ENCODE results near the gene FUCA2. TPM values are rescaled to one million over a fixed set of nuclear protein-coding genes. Genes with fewer than 3 reads are reported as not detected.

The FUCA2 gene
- total RNA-seq, 1 donor from 2014 or later = 58.7 TPM

DNA sequence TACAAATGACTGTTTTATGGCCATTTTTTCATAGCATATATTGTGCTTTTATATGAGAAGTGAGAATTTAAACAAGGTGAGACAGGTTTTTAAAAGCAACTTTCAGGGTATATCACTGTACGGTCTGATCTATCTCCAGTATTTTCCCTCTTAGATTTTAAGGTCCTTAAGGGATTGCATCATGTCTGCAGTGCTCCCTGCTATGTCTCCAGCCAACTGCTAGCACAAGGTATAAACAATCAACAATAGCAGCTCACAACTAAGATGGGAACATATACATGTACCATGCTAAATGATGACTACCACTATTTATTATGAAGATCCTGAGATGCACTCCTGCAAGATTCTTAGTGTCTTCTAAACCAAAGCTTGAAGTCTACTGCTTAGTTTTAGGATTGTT lies 7.2 kb downstream of the FUCA2 start:
- Mint-ChIP-seq H3K9me3 (ENCODE audit: unreplicated experiment) (no peaks in the 10 kb centered on the region), H3K4me3 (ENCODE audit: unreplicated experiment) (no peak overlapping the region), H3K27me3 (ENCODE audit: unreplicated experiment) (no peaks in the 10 kb centered on the region), H3K4me1 (ENCODE audit: unreplicated experiment) (peaks cover 4% of the 10 kb centered on the region), H3K36me3 (ENCODE audit: unreplicated experiment) (peaks cover 53% of the 10 kb centered on the region), H3K27ac (ENCODE audit: unreplicated experiment) (no peak overlapping the region)
- no peak for DNase-seq (ENCODE audit: extremely low spot score, unreplicated experiment)
- TF ChIP-seq, protein P1, sequence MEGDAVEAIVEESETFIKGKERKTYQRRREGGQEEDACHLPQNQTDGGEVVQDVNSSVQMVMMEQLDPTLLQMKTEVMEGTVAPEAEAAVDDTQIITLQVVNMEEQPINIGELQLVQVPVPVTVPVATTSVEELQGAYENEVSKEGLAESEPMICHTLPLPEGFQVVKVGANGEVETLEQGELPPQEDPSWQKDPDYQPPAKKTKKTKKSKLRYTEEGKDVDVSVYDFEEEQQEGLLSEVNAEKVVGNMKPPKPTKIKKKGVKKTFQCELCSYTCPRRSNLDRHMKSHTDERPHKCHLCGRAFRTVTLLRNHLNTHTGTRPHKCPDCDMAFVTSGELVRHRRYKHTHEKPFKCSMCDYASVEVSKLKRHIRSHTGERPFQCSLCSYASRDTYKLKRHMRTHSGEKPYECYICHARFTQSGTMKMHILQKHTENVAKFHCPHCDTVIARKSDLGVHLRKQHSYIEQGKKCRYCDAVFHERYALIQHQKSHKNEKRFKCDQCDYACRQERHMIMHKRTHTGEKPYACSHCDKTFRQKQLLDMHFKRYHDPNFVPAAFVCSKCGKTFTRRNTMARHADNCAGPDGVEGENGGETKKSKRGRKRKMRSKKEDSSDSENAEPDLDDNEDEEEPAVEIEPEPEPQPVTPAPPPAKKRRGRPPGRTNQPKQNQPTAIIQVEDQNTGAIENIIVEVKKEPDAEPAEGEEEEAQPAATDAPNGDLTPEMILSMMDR (IDR thresholded peaks at IDR 0.05) = no peak

DNA sequence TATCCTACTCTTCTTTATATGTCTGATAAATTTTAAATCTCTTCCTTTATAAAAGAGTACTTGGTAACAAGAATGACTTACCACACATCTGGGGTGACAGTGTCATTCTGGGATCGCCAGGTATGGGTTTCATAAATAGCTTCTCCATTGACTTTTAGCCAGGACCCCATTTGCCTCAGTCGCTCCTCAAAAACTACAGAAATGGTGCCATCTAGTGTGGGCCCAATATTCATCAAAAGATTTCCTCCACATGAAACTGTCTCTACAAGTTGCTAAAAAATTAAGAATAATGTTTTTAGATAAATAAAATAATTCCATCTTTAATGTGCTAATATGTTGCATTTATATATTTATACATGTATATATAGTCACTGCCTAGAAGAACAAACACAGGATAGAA lies 9.7 kb downstream of the FUCA2 start:
- no peaks in the 10 kb centered on the region for H3K9me3 Mint-ChIP-seq (ENCODE audit: unreplicated experiment)
- H3K27me3 Mint-ChIP-seq (ENCODE audit: unreplicated experiment) = no peaks in the 10 kb centered on the region
- no peak overlapping the region for H3K4me3 Mint-ChIP-seq (ENCODE audit: unreplicated experiment)
- DNase-seq (ENCODE audit: extremely low spot score, unreplicated experiment) = no peak
- no peaks in the 10 kb centered on the region for H3K4me1 Mint-ChIP-seq (ENCODE audit: unreplicated experiment)
- TF ChIP-seq, protein P1 (IDR thresholded peaks at IDR 0.05) = peak; percentile 31
- H3K27ac Mint-ChIP-seq (ENCODE audit: unreplicated experiment) = no peak overlapping the region
- peaks cover 60% of the 10 kb centered on the region for H3K36me3 Mint-ChIP-seq (ENCODE audit: unreplicated experiment)

DNA sequence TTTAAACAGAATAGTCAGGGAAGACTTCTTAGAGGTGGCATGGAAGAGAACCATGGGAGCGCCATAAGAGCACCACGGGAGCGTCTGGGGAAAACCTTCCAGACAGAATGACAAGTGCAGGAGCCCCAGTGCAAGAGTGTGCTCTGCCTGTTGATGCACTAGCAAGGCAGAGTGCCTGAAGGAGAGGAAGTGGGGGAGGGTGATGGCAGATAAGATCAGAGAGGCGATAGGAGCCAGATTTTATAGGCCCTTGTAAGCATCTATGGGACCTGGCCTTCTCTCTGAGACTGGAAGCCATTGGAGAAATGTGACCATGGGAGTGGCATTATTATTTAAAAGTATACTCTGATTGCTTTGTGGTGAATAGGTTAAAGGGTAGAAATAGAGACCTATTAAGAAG lies 13.1 kb downstream of the FUCA2 start:
- no peak overlapping the region for H3K27ac Mint-ChIP-seq (ENCODE audit: unreplicated experiment)
- H3K36me3 Mint-ChIP-seq (ENCODE audit: unreplicated experiment) = peaks cover 58% of the 10 kb centered on the region
- no peaks in the 10 kb centered on the region for H3K4me1 Mint-ChIP-seq (ENCODE audit: unreplicated experiment)
- no peak for DNase-seq (ENCODE audit: extremely low spot score, unreplicated experiment)
- no peaks in the 10 kb centered on the region for H3K27me3 Mint-ChIP-seq (ENCODE audit: unreplicated experiment)
- no peak overlapping the region for H3K4me3 Mint-ChIP-seq (ENCODE audit: unreplicated experiment)
- TF ChIP-seq, protein P1 (IDR thresholded peaks at IDR 0.05) = no peak
- H3K9me3 Mint-ChIP-seq (ENCODE audit: unreplicated experiment) = no peaks in the 10 kb centered on the region

- peaks cover 57% of the 10 kb centered on the region for H3K36me3 Mint-ChIP-seq (ENCODE audit: unreplicated experiment)
- H3K4me1 Mint-ChIP-seq (ENCODE audit: unreplicated experiment) = no peaks in the 10 kb centered on the region
- TF ChIP-seq, protein P1 (IDR thresholded peaks at IDR 0.05) = no peak
- no peaks in the 10 kb centered on the region for H3K9me3 Mint-ChIP-seq (ENCODE audit: unreplicated experiment)
- no peak overlapping the region for H3K4me3 Mint-ChIP-seq (ENCODE audit: unreplicated experiment)
- no peaks in the 10 kb centered on the region for H3K27me3 Mint-ChIP-seq (ENCODE audit: unreplicated experiment)
- no peak for DNase-seq (ENCODE audit: extremely low spot score, unreplicated experiment)
- no peak overlapping the region for H3K27ac Mint-ChIP-seq (ENCODE audit: unreplicated experiment)
Measured at GRCh38 chr6:143496974-143497373, 14.5 kb downstream of the FUCA2 start.

DNA sequence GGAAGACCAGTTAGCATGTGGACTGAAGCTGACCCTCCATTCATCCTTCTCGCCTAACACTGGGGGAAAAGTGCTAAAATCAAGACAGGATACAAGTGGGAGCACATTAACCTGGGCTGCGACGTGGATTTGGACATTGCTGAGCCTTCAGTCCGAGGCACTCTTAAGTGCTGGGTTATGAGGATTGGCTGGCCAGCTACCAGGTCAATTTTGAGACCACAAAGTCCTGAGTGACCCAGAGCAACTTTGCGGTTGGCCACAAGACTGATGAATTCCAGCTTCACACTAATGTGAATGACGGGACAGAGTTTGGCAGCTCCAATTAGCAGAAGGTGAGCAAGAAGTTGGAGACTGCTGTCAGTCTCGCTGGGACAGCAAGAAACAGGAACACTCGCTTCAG lies 20.7 kb downstream of the FUCA2 start:
- TF ChIP-seq, protein P1 (IDR thresholded peaks at IDR 0.05) = no peak
- Mint-ChIP-seq H3K27me3 (ENCODE audit: unreplicated experiment) (no peaks in the 10 kb centered on the region), H3K36me3 (ENCODE audit: unreplicated experiment) (peaks cover 21% of the 10 kb centered on the region), H3K27ac (ENCODE audit: unreplicated experiment) (no peak overlapping the region), H3K4me3 (ENCODE audit: unreplicated experiment) (no peak overlapping the region), H3K4me1 (ENCODE audit: unreplicated experiment) (no peaks in the 10 kb centered on the region), H3K9me3 (ENCODE audit: unreplicated experiment) (no peaks in the 10 kb centered on the region)
- DNase-seq (ENCODE audit: extremely low spot score, unreplicated experiment) = no peak
